IMR-90 (cell line): ENCODE measurements around the gene IER5L.

Source experiments
- CHD1 ChIP-seq: IDR thresholded peaks from 2 replicates; pipeline ENCODE4 v1.6.1; 2012; ENCODE audit warnings: low read depth, low read length, improper control_type of control experiment
- CTCF ChIP-seq: conservative IDR thresholded peaks from 2 replicates; pipeline ENCODE4 v1.5.1; 2012; ENCODE audit warnings: mild to moderate bottlenecking, low read depth, low read length, improper control_type of control experiment
- MXI1 ChIP-seq: IDR thresholded peaks from 2 replicates; pipeline ENCODE4 v1.6.1; 2012; ENCODE audit warnings: low read depth, mild to moderate bottlenecking, low read length, moderate library complexity, borderline replicate concordance
- POLR2A ChIP-seq: IDR thresholded peaks from 2 replicates; pipeline ENCODE4 v1.6.1; 2012; ENCODE audit warnings: mild to moderate bottlenecking, low read depth, low read length
- RAD21 ChIP-seq: IDR thresholded peaks from 2 replicates; pipeline ENCODE4 v1.6.1; 2012; ENCODE audit warnings: low read length, improper control_type of control experiment
- SMC3 ChIP-seq: fragments of 150-350 bp; IDR thresholded peaks from 2 replicates; pipeline ENCODE4 v1.6.1; 2016; ENCODE audit warnings: low read depth, mild to moderate bottlenecking, antibody characterized with exemption, low read length, moderate library complexity

GRCh38 chr9:129131300-129132145 lies 46.5 kb downstream of the IER5L start:
- TF ChIP-seq POLR2A (0 out of 2 replicates have a peak, but pooled peaks have one; percentile 38), CTCF (peak; percentile 98), MXI1 (no peak), CHD1 (no peak), SMC3 (peak; percentile 93), RAD21 (peak; percentile 98)
